ENCODE measurements around the gene SYNE2.
A peak's percentile ranks its signal among the peaks of the same experiment; 100 is the strongest.
"Not testable (repeated sequence)": the region's sequence is repeated elsewhere in the genome, so short reads cannot be mapped to it uniquely, and the experiment has no call there.

The SYNE2 gene

DNA sequence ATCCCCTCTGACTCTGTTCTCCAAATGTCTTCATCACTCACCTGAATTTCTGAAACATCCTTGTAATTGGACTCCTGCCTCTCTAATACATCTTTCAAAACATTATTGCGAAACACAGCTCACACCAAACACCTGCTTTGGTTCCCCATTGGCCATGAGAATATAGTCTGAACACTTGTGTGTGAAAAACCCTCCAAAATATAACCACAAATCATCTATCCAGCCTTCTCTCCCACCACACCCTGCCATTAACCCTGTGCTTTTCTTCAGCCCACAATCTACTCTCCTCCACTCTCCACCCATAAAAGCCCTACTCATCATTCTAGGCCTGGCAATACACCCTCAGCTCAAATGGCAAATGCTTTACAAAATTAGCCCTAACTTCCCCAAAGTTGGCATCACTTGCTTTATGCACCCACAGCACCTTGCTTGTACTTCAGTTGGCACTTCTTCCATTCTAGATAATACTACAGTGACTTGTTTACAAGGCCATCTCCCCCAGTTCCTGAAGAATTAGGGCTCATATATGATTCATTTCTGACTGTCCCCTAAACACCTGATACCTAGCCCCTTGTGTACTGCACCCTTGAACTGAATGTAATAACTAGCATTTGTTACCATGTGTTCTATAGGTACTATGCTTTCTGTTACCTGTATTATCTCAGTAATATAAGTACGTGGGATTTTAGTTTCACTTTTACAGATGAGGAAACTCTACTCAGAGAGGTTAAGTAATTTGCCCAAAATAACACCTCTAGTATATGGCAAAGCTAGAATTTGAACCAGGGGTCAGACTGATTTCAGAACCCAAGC is 17.3 kb downstream of the SYNE2 start:
- not testable (repeated sequence) for DNase-seq

DNA sequence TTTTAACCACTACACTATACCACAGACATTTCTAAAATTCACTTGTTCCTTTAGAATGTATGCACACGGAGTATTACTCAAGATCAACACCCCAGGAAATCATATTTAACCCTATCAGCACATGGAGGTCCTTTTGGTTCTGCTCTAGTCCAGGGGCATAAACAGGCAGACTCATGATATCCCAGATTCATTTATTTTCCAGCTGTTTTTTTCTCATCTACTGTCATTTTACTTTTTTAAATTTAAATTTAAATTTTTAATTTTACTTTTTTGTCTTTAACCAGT is 17.9 kb downstream of the SYNE2 start:
- DNase-seq = not testable (repeated sequence)

DNA sequence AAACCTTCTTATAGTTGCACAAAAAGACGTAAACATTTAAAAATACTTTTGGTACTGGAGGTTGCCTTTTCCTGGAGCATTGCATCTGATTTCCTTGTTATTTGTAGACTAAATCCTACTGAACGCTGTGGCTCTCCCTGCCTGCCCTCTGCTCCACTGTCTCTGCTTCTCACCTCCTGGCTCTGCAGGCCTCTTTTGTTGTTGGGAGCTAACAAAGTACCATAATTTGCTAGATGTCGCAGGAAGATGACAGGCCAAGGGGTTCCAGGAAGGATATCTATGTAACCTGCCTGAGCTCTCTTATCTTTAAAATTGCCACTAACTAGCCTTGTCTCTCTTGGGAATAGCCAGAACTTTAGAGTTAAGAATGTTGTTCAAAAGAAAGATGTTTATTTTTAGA is 21.4 kb downstream of the SYNE2 start:
- no peak for DNase-seq

DNA sequence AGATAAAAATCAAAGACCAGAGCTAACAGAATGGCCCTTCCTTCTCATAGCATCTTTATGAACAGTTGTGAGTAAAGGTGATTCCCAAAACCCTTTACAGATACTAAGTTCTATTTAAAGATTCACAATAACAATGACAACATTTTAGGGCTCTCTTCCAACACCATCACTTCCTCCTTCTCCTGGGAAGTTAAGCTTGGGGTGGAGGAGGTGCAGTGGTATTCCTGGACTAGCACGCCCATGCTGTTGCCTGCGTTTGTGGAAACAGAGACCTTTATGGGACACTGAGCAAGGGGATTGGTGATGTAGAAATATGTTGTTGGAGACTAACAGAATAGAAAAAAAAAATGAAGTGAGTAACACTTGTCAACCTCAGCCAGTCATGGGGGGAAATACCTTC is 22.5 kb downstream of the SYNE2 start:
- DNase-seq = no peak

DNA sequence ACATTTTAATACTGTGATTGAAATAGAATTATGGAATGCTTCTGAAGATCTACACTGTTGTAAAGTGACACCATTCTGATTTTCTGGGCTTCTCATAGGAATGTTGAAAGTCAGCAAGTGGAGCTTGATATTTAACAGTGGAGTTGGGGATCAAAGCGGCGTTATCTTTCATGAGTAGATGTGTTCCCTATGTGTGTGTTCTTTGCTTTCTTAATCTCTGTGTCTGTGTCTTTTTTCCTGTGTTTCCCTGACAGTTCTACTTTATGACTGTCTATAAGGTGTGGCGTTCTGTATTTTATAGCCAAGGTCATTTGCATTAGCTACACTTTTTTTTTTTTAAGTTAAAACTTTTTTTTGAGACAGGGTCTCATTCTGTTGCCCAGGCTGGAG is 24.7 kb downstream of the SYNE2 start:
- no peak for DNase-seq

DNA sequence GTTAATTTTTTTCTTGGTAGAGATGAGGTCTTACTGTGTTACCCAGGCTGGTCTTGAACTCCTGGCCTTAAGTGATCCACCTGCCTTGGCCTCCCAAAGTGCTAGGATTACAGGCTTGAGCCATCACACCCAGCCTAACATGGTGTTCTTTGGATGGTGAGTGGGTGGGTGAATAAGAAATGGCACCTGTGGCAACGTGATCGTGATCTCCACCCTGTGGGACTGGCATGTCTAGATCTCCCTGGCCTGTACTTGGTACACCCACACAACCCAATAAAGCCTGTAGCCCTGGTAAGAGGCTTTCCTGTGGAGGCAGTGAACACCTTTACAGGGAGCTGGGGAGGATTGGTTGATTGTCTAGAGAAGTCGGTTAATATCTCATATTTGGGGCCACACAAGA is 25.2 kb downstream of the SYNE2 start:
- no peak for DNase-seq

DNA sequence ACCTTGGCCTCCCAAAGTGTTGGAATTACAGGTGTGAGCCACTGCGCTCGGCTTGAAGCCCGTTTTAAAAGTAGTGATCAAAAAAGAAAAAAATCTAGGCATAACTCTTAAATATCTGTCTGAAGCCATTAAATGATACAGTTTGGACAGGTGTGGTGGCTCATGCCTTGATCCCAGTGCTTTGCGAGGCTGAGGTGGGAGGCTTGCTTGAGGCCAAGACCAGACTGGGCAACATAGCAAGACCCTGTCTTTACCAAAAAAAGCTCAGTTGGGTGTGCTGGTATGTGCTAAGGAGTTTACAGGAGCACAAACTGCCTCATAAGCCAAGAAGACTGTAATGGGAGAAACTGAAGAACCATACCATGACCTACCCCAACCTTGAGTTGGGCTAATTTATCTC is 26.0 kb downstream of the SYNE2 start:
- DNase-seq = no peak

DNA sequence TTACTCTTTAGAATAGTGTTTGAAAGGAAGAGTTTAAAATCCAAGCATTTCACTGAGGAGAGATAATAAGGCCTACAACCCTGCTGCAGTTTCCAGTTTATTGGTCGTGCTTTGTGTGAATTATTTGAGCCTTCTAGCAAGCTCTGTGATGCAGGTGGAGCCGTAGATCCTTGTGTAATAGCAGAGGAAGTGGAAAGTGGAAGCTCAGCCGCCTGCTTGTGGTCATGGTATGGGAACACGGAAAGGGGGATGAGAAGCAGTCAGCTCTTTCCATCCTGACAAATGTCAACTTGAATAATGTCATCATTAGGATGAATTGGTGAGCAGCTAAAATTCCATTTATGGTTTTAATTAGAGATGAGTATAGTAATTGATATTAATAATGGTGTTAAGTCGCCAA is 29.1 kb downstream of the SYNE2 start:
- no peak for DNase-seq

DNA sequence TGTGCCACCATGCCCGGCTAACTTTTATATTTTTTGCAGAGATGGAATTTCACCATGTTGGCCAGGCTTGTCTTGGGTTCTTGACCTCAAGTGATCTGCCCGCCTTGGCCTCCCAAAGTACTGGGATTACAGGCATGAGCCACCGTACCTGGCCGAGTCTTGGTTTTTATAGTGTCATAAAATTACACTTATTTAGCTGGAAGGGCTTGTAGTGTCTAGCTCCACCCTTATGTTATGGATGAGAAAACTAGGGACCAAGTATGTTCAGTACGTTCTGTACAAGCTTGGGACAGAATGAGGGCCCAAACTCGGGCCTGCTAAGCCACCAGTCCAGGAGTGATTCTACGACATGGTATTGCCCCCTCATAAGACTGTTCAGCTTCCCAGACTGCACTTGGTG is 35.1 kb downstream of the SYNE2 start:
- no peak for DNase-seq

DNA sequence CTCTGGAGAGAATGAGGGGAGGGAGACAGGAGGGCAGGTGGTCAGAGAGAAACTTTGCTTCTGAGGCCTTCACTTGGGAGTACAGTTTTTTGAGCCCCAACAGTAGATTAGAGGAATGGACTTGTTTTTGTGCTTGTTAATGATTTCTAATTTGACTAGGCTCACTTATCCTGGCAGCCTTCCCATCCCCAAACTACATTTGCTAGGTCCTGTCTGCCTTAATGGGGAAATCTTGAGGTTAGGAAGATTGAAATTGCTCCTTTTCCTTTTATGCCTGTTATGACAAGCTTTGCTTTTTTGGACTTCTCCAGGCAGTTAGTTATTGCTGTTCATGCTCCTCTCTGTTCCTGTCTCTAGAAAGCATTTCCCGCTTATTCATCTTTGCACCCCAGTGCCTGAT is 37.7 kb downstream of the SYNE2 start:
- DNase-seq = no peak

DNA sequence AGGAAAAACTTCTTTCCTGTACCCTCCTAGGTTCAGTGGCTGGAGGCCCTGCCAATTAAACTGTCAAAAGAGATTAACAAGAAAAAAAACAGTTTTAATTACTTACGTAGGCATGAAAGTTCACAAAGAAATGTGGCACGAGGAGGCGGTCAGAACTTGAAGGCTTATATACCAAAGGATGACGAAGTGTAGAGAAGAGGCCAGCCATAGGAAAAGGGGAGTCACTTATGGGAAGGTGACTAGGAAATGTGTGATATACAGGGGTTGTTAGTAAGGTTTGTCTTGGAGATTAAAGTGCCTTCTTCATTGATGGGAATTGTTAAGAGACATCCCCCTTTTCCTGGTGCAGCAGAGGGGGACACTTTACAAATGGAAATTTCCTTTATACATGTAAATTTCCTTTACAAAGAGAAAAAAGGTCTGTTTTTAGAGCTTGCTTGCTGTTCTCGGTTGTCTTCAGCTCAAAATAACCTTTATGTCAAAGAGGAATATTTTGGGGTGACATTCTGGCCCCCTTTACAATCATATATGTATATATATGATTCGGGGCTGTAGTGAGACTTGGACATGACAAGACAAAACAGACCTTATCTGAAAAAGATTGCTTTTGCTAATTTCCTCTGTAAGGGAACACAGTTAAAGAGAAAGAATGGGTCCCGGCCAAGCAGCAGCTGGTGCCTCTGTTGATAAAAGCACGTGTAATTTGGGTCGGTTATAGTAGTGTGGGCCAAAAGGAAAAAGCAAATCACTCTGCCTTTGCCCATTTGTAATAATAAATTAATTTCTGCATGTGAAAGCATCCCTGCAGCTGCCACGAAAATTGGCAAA is 38.6 kb downstream of the SYNE2 start:
- no peak for DNase-seq

DNA sequence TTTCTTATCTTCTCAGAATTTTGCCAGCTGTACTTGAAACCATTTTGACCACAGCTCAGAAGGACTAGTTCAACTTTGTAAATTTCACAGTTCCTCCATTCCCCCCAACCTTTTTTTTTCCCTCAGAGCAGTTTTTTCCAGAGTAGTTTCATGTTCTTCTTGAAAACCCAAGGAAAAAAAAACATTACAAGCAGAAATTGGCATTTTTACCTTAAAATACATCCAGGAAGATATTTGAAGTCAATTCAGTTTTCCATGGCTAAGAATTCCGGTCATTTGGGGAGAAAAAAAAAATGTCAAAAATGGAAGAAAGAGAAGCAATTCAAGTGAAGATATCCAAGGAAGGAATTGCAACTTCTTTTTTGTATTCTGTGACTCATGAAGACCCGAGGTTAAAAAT is 39.5 kb downstream of the SYNE2 start:
- DNase-seq = no peak

DNA sequence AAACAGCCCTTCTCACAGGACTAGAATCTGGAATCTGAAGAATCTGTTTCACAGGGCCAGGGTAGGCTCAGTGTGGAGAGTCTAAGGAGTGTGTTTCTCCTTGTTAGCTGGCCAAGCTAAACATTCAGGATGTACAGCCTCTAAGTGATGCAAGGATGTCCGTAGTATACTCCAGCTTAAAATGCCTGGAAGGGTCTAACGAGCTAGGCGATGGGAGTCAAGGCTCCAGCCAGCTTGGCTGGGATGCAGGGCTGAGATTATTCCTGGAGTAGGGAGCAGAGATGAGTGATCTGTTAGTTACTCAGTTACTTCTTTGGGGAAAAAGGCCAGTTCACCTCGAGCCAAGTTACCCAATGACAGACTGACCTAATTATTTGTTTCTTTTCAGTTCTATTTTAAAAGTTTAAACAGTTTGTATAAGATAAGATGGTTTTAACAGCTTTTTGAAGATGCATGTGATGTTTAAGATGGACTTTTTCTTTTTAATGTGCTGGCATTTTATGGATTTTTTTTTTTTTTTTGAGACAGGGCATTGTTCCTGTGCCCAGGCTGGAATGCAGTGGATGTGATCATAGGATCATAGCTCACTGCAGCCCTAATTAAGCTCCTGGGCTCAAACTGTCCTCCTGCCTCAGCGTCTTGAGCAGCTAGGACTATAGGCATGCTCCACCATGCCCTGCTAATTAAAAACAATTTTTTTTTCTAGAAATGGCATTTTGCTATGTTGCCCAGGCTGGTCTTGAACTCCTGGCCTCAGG is 41.1 kb downstream of the SYNE2 start:
- DNase-seq = no peak

DNA sequence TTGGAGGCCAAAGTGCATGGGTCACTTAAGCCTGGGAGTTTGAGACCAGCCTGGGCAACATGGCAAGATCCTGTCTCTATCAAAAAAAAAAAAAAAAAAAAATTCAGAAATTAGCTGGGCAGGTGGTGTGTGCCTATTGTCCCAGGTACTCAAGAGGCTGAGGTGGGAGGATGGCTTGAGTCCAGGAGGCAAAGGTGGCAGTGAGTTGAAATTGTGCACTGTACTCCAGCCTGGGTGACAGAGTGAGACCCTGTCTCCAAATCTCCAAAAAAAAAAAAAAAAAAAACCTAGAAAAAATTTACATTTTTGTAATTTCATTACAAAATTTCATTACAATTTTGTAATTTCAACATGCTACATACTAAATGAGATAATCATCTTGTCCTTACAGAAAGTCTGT is 42.7 kb downstream of the SYNE2 start:
- no peak for DNase-seq

DNA sequence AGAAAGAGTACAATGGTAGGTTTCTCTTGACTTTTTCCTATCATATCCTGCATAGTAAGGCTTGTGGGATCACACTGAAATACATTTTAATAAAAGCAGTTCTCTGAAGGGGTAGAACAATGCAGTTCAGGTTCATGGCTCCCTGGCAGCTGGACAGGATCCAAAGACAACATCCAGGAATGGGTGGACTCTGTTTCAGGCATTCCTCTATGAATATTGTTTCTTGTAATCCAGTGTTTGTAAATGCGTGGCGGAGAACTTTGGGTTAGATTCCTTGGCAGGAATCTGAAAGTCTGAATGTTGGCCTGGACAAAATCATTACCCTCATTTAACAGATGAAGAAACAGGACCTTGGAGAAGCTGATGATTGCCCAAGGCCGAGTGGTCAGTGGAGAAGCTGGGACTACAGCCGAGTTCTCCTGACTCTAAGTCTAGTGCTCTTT is 43.5 kb downstream of the SYNE2 start:
- DNase-seq = no peak

DNA sequence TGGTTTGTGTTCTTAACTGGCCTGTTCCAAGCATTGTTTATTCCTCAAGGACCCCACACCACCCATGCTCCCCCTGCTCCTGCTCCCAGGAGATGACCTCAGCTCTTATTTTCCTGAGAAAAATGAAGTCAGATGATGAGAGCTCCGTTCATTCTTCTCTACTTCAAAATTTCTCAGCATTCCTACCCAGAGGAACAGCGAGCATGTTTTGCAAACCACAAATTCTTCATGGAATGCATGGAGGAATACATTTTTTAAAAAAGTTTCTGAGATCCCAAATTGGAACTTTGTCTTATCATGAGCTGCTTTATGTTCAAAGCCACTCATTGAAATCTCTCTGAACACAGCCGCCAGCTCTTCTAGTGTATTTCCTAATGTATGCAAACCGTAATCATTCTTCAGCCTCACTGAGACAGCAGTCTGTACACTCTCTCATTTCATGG is 44.9 kb downstream of the SYNE2 start:
- no peak for DNase-seq

DNA sequence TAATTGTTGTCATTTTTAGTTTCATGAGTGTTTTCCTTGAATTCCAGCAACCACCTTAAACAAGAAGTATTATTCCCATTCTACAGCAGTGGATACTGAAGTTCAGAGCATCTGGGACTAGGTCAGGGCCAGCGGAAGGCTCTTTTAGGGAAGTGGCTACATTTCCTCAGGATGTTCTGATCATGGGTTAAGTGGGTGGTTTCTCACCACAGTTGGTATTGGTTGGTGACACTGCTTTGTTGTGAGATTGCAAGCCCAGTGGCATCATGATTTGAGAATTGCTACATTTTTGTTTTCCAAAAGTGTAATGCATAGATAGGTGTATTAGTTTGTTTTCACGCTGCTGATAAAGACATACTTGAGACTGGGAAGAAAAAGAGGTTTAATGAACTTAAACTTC is 47.1 kb downstream of the SYNE2 start:
- no peak for DNase-seq

DNA sequence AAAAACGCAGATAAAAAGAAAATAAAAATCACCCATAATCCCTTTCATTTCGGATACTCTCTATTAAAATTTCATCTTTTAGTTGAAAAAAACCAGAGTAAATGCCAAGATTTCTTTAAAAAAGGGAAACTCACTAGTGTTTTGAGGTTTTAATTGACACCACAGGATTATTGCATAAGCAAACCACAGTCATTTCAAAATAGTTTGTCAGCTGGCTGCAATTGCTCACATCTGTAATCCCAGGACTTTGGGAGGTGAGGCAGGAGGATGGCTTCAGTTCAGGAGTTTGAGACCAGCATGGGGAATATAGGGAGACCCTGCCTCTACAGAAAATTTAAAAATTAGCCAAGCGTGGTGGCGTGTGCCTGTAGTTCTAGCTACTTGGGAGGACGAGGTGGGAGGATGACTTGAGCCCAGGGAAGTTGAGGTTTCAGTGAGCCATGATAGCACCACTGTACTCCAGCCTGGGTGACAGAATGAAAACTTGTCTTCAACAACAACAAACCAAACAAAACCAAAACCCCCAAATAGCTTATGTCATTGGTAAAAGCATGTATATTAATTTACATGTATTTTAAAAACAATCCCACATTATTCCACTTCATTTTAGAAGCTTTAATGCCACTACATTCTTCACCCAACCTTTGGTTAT is 48.8 kb downstream of the SYNE2 start:
- peak; percentile 29 for DNase-seq

DNA sequence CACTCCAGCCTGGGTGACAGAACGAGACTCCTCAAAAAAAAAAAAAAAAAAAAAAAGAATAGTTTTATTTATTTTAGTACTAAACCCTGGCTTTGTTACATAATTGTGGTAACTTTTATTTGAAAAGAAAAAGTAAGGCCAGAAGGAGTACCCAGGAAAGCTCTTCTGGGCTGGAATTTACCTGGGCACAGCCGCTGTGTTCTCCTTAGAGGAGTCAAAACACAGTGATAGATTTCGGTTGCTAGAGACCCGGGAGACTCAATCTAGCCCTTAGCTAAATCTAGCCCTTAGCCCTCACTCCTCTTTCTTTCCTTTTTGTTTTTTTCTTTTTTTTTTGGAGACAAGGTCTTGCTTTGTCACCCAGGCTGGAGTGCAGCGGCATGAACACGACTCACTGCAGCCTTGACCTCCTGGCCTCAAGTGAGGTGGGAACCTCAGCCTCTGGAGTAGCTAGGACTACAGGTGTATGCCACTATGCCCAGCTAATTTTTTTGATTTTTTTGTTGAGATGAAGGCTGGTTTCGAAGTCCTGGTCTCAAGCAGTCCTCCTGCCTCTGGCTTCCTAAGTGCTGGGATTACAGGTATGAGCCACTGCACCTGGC is 49.7 kb downstream of the SYNE2 start:
- no peak for DNase-seq

DNA sequence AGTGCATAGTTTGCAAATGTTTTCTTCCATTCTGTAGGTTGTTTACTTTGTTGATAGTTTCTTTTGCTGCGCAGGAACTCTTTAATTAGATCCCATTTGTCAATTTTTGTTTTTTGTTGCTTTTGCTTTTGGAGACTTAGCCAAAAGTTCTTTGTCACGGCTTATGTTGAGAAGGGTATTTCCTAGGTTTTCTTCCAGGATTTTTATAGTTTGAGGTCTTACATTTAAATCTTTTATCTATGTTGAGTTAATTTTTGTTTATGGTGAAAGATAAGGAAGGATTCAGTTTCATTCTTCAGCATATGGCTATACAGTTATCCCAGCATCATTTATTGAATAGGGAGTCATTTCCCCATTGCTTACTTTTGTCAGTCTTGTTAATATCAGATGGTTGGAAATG is 51.9 kb downstream of the SYNE2 start:
- no peak for DNase-seq

DNA sequence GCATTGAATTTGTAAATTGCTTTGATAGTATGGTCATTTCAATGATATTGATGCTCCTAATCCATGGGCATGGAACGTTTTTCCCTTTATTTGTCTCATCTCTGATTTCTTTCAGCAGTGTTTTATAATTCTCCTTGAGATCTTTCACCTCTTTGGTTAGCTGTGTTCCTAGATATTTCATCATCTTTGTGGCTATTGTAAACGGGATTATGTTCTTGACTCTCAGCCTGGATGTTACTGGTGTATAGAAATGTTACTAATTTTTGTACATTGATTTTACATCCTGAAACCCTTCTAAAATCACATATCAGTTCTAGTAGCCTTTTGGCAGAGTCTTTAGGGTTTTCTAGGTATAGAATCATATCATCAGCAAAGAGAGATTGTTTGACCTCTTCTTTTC is 52.6 kb downstream of the SYNE2 start:
- DNase-seq = no peak

DNA sequence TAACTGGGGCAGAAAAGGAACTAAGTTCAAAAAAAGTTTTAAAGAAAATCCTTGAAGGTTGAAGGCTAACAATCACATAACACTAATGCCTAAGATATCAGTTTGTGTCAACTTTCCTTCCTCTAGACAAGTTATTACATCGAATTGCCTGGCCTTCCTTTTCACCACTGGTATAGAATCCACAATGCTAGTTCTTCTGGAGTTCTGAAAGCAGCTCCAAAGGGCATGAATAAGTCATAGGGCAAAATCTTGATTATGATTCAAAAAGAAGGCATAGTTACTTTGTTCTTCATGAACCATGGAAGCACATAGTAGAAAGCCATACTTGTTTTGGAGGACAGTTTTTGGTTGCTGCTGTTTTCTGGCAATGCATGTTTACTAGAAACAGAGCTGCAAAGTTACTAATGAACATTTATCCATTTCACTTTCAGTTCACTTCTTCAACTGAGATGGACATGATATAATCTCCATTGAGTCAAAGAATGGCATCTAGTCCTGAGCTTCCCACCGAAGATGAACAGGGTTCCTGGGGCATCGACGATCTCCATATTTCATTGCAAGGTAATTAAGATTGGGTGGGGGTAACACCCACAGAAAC is 56.0 kb downstream of the SYNE2 start:
- DNase-seq = no peak

Data from NK-92 treated with Interleukin-12 subunit alpha and Interleukin-12 subunit beta, amount 100 ng/mL, for 24 hours (cell line).